CD4-positive, alpha-beta T cell (primary cell): ENCODE results near the gene AANAT. TPM values are rescaled to one million over a fixed set of nuclear protein-coding genes. Genes with fewer than 3 reads are reported as not detected.

Experiments
- ATAC-seq: fragments of 200-7000 bp; cut with Tn5 transposase; one replicate; pipeline ENCODE4 v1.10.0; 2022; ENCODE audit warnings: mild to moderate bottlenecking; ENCODE audit not compliant: poor library complexity
- CTCF ChIA-PET: fragments of 350-600 bp; sonication (Branson Sonifier 250); formaldehyde crosslinking; loops from one replicate; lab custom pipeline; 2021; ENCODE audit warnings: antibody characterized with exemption, inconsistent platforms; lab: Charles Lee
- POLR2A ChIA-PET: fragments of 350-600 bp; sonication (Branson Sonifier 250); formaldehyde crosslinking; loops from one replicate; lab custom pipeline; 2021; ENCODE audit warnings: antibody characterized with exemption, inconsistent platforms; lab: Charles Lee
- DNase-seq, 14 experiments: peaks; one replicate each; pipeline ENCODE4 v3.0.0-alpha.2; 2013 to 2020; ENCODE audit warnings: mixed read lengths in 2 of 14
- H3K27ac ChIP-seq, 2 donors: one replicate each; pipeline versions ENCODE4 v1.5.1 to v1.7.0; 2013; ENCODE audit warnings: low read length in 2 of 2, low read depth in 1 of 2, mild to moderate bottlenecking in 1 of 2
- H3K27me3 ChIP-seq, 2 experiments: 1 replicate in 1 of 2; 2 replicates in 1 of 2; pipeline versions ENCODE4 v1.6.1 to v1.7.0; 2013; ENCODE audit warnings: low read length in 2 of 2, control low read depth in 1 of 2, mild to moderate bottlenecking in 1 of 2, moderate library complexity in 1 of 2; ENCODE audit not compliant: insufficient read depth in 2 of 2, control insufficient read depth in 1 of 2
- H3K36me3 ChIP-seq: one replicate; pipeline ENCODE4 v1.6.1; 2013; ENCODE audit warnings: low read length, control low read depth; ENCODE audit not compliant: insufficient read depth
- H3K4me1 ChIP-seq: one replicate; pipeline ENCODE4 v1.6.1; 2013; ENCODE audit warnings: low read length, control low read depth; ENCODE audit not compliant: insufficient read depth
- H3K4me3 ChIP-seq: one replicate; pipeline ENCODE4 v1.5.1; 2013; ENCODE audit warnings: mild to moderate bottlenecking, low read length, moderate library complexity
- H3K9me3 ChIP-seq, 2 experiments: 1 replicate in 1 of 2; 2 replicates in 1 of 2; pipeline versions ENCODE4 v1.6.1 to v1.7.0; 2013; ENCODE audit warnings: low read length in 2 of 2, mild to moderate bottlenecking in 2 of 2, control low read depth in 1 of 2, moderate library complexity in 1 of 2; ENCODE audit not compliant: control insufficient read depth in 1 of 2, insufficient read depth in 1 of 2
- H3K27ac Mint-ChIP-seq: one replicate; pipeline ENCODE4 v1.8.0; 2020; ENCODE audit warnings: mixed read lengths
- H3K27me3 Mint-ChIP-seq: one replicate; pipeline ENCODE4 v1.8.0; 2021; ENCODE audit warnings: mixed read lengths
- H3K36me3 Mint-ChIP-seq: one replicate; pipeline ENCODE4 v1.8.0; 2021; ENCODE audit warnings: low read depth, mixed read lengths
- H3K4me1 Mint-ChIP-seq: one replicate; pipeline ENCODE4 v1.8.0; 2021; ENCODE audit warnings: low read depth, mixed read lengths
- H3K4me3 Mint-ChIP-seq: one replicate; pipeline ENCODE4 v1.8.0; 2020; ENCODE audit warnings: mild to moderate bottlenecking, mixed read lengths
- H3K9me3 Mint-ChIP-seq: one replicate; pipeline ENCODE4 v1.8.0; 2020; ENCODE audit warnings: mixed read lengths
- intact Hi-C, 2 experiments: fragments of 100-400 bp; cut with DNase I in 1 of 2; cut with micrococcal nuclease in 1 of 2; formaldehyde crosslinking; loops; one replicate each; pipeline versions ENCODE4 v1.15.1 to v1.9.0; 2023 to 2025; cut with DNase I, micrococcal nuclease
- total RNA-seq, 174 experiments: library from RNA in 2 of 174; stranded (reverse) in 2 of 174; gene quantifications; one replicate each; pipeline ENCODE4 v1.2.3 and lab custom pipeline; 2021 to 2026
- TF ChIP-seq, protein P1 (sequence below): fragments of 200-600 bp; IDR thresholded peaks from one replicate; pipeline ENCODE4 v1.8.0; 2022; ENCODE audit warnings: antibody characterized with exemption, mild to moderate bottlenecking

The AANAT gene
- total RNA-seq, 2 experiments from 2014 or later, result 0.14 TPM; not detected in 1

- ChIA-PET CTCF (no interaction called here), POLR2A (no interaction called here)
- Mint-ChIP-seq H3K4me1 (no peaks in the 10 kb centered on the region), H3K4me3 (no peak overlapping the region), H3K9me3 (no peaks in the 10 kb centered on the region), H3K27me3 (no peaks in the 10 kb centered on the region), H3K36me3 (peaks cover 22% of the 10 kb centered on the region), H3K27ac (no peak overlapping the region)
- no peak overlapping the region for H3K27ac ChIP-seq
- no peaks in the 10 kb centered on the region for H3K27me3 ChIP-seq
- no peak for ATAC-seq
- intact Hi-C loops, result no loop called here
- peaks cover 34% of the 10 kb centered on the region for H3K36me3 ChIP-seq
- H3K4me1 ChIP-seq, result no peaks in the 10 kb centered on the region
- no peaks in the 10 kb centered on the region for H3K9me3 ChIP-seq
- H3K4me3 ChIP-seq, result no peak overlapping the region
- no peak for DNase-seq
- TF ChIP-seq, protein P1, sequence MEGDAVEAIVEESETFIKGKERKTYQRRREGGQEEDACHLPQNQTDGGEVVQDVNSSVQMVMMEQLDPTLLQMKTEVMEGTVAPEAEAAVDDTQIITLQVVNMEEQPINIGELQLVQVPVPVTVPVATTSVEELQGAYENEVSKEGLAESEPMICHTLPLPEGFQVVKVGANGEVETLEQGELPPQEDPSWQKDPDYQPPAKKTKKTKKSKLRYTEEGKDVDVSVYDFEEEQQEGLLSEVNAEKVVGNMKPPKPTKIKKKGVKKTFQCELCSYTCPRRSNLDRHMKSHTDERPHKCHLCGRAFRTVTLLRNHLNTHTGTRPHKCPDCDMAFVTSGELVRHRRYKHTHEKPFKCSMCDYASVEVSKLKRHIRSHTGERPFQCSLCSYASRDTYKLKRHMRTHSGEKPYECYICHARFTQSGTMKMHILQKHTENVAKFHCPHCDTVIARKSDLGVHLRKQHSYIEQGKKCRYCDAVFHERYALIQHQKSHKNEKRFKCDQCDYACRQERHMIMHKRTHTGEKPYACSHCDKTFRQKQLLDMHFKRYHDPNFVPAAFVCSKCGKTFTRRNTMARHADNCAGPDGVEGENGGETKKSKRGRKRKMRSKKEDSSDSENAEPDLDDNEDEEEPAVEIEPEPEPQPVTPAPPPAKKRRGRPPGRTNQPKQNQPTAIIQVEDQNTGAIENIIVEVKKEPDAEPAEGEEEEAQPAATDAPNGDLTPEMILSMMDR, result no peak
Measured at GRCh38 chr17:76477576-76477975, 10.2 kb downstream of the AANAT start.

- no peak overlapping the region for H3K27ac ChIP-seq
- H3K9me3 ChIP-seq, result no peaks in the 10 kb centered on the region
- no peaks in the 10 kb centered on the region for H3K27me3 ChIP-seq
- ATAC-seq (no peak), DNase-seq (no peak)
- intact Hi-C loops, result no loop called here
- no peaks in the 10 kb centered on the region for H3K4me1 ChIP-seq
- peaks cover 30% of the 10 kb centered on the region for H3K36me3 ChIP-seq
- CTCF ChIA-PET, result no interaction called here
- Mint-ChIP-seq H3K9me3 (no peaks in the 10 kb centered on the region), H3K36me3 (peaks cover 19% of the 10 kb centered on the region), H3K4me3 (no peak overlapping the region), H3K27ac (no peak overlapping the region), H3K27me3 (no peaks in the 10 kb centered on the region), H3K4me1 (no peaks in the 10 kb centered on the region)
- no peak overlapping the region for H3K4me3 ChIP-seq
- POLR2A ChIA-PET, result no interaction called here
- TF ChIP-seq, protein P1, result no peak
Measured at GRCh38 chr17:76478097-76478496, 10.7 kb downstream of the AANAT start.

DNA sequence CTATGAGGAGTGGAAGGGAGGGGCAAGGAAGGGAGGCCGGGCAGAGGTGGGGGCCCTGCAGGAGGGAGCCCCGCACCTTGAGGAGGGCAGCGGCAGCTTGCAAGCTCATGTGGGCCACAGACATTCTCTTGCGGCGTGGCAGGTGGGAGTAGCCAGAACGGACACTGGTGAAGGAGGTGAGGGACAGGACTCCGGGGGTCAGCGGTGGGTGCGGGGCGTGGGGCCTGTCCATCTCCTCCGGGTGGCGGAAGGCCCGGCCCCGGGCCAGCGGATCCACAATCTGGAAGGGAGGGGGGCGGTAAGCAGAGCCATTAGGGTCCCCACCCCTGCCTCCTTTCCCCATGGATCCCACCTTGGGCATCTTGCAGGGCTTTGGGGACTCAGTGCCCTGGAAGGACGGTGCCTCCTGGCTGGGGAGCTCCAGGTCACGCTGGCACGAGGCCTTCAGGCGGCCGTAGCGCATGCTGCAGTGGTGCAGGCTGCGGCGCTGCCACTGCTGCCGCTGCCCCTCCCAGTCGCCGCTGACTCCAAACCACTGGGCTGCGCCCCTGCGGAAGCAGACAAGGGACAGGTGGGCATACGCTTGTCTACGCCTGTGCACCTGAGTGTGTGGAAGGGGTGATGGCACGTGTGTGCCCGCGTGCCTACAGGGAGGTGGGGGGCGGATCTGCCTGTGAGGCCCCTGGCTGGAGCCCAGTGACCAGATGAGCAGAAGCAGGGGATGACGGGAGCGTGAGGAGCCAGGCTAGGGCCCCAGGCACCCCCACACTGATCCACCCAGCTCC lies 11.5 kb downstream of the AANAT start:
- Histone ChIP-seq H3K9me3 (no peaks in the 10 kb centered on the region), H3K27me3 (no peaks in the 10 kb centered on the region), H3K36me3 (peaks cover 30% of the 10 kb centered on the region), H3K4me3 (no peak overlapping the region), H3K4me1 (no peaks in the 10 kb centered on the region), H3K27ac (no peak overlapping the region)
- no peaks in the 10 kb centered on the region for H3K4me1 Mint-ChIP-seq
- no peak overlapping the region for H3K27ac Mint-ChIP-seq
- H3K36me3 Mint-ChIP-seq, result peaks cover 16% of the 10 kb centered on the region
- no peak overlapping the region for H3K4me3 Mint-ChIP-seq
- ChIA-PET CTCF (no interaction called here), POLR2A (no interaction called here)
- no peaks in the 10 kb centered on the region for H3K9me3 Mint-ChIP-seq
- no peak for DNase-seq
- ATAC-seq, result no peak
- no peaks in the 10 kb centered on the region for H3K27me3 Mint-ChIP-seq
- TF ChIP-seq, protein P1, result no peak
- intact Hi-C loops, result no loop called here
